ENCODE results near the gene LRRC8B. TPM values are rescaled to one million over a fixed set of nuclear protein-coding genes. Genes with fewer than 3 reads are reported as not detected.

Gene LRRC8B
- total RNA-seq, 1 donor from 2014 or later: 12.5 TPM

DNA sequence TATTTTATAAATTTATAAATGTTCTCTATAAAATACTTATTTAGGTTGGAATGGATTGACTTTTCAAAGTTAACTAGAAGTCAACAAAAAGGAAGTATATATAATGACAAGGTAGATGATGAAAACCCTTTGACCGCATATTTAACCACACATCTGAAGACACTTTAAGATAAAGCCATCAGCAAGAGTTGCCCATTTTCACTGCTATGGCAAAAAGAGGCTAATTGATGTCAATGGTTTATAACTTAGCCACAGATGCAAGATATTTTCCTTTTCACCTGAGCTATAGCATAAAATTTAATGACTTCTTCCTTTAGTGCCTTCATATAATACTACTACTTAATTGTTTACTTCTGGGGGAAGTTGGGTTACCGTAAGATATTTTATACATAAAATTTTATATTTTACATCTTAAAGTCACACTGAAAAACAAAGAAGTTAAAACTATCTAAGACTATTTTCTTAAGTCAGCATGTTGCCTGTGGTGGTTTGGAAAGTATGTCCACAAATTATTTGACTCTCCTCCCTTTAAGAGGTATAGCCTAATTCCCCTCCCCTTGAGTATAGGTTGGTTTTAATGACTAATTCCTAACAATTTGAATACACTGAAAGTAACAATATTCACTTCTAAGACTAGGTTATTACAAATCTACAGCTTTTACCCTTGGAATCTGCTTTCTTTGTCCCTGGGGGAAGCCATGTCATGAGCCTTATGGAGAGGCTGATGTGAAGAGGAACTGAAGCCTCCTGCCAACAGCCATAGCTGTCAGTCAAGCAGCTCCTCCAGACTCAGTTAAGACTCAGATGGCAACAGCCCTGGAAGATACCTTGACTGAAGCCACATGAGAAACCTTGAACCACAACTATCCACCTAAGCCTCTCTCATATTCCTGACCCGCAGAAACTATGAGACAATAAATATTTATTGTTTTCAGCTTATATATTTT, 40.3 kb upstream of the LRRC8B start:
- H3K4me1 Mint-ChIP-seq: peaks cover 3% of the 10 kb centered on the region
- no peaks in the 10 kb centered on the region for H3K27me3 Mint-ChIP-seq (ENCODE audit: low read depth)
- DNase-seq (ENCODE audit: low spot score in 2 of 2, unreplicated experiment in 2 of 2): no peak
- no peak overlapping the region for H3K27ac Mint-ChIP-seq
- TF ChIP-seq CTCF (IDR thresholded peaks at IDR 0.05; ENCODE audit: unreplicated experiment): no peak
- H3K36me3 Mint-ChIP-seq: peaks cover 1% of the 10 kb centered on the region
- H3K4me3 Mint-ChIP-seq: no peak overlapping the region
- H3K9me3 Mint-ChIP-seq: peaks cover 12% of the 10 kb centered on the region

- peaks cover 3% of the 10 kb centered on the region for H3K4me1 Mint-ChIP-seq
- peaks cover 19% of the 10 kb centered on the region for H3K9me3 Mint-ChIP-seq
- no peak overlapping the region for H3K4me3 Mint-ChIP-seq
- H3K27ac Mint-ChIP-seq: no peak overlapping the region
- H3K27me3 Mint-ChIP-seq (ENCODE audit: low read depth): no peaks in the 10 kb centered on the region
- TF ChIP-seq CTCF (IDR thresholded peaks at IDR 0.05; ENCODE audit: unreplicated experiment): no peak
- no peak for DNase-seq (ENCODE audit: low spot score in 2 of 2, unreplicated experiment in 2 of 2)
- H3K36me3 Mint-ChIP-seq: peaks cover 4% of the 10 kb centered on the region
Measured at GRCh38 chr1:89487972-89488371, 36.7 kb upstream of the LRRC8B start.

DNA sequence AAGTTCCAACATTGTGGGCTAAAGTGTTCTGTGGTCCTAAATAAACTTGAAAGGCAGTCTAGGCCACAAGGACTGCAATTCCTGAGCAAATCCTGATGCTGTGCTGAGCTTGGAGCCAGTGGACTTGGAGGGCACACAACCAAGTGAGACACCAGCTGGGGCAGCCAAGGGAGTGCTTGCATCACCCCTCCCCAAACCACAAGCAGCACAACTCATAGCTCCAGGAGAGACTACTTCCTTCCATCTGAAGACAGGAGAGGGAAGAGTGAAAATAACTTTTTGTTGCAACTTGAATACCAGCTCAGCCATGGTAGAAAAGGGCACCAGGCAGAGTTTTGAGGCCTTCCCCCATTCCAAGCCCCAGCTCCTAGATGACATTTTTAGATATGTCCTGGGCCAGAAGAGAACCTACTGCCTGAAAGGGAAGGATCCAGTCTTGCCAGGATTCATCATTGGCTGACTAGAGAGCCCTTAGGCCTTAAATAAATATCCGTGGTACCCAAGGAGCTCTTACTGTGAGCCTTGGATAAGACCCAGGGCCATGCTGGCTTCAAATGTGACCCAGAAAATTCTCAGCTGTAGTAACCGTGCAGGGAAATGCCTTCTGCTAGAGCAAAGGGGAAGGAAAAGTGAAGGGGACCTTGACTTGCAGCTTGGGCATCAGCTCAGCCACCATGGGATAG, 35.4 kb upstream of the LRRC8B start:
- TF ChIP-seq CTCF (IDR thresholded peaks at IDR 0.05; ENCODE audit: unreplicated experiment): no peak
- Mint-ChIP-seq H3K27me3 (ENCODE audit: low read depth) (no peaks in the 10 kb centered on the region), H3K4me1 (peaks cover 3% of the 10 kb centered on the region), H3K9me3 (peaks cover 25% of the 10 kb centered on the region), H3K27ac (no peak overlapping the region), H3K4me3 (no peak overlapping the region), H3K36me3 (peaks cover 4% of the 10 kb centered on the region)
- DNase-seq (ENCODE audit: low spot score in 2 of 2, unreplicated experiment in 2 of 2): no peak

GRCh38 chr1:89490389-89490788, 34.2 kb upstream of the LRRC8B start:
- Mint-ChIP-seq H3K4me3 (no peak overlapping the region), H3K36me3 (peaks cover 4% of the 10 kb centered on the region), H3K27me3 (ENCODE audit: low read depth) (no peaks in the 10 kb centered on the region), H3K9me3 (peaks cover 25% of the 10 kb centered on the region), H3K4me1 (peaks cover 3% of the 10 kb centered on the region), H3K27ac (no peak overlapping the region)
- TF ChIP-seq CTCF (IDR thresholded peaks at IDR 0.05; ENCODE audit: unreplicated experiment): no peak
- DNase-seq (ENCODE audit: low spot score in 2 of 2, unreplicated experiment in 2 of 2): no peak

GRCh38 chr1:89499320-89499719, 25.3 kb upstream of the LRRC8B start:
- H3K4me1 Mint-ChIP-seq: no peaks in the 10 kb centered on the region
- H3K27ac Mint-ChIP-seq: no peak overlapping the region
- H3K36me3 Mint-ChIP-seq: no peaks in the 10 kb centered on the region
- no peak for TF ChIP-seq CTCF (IDR thresholded peaks at IDR 0.05; ENCODE audit: unreplicated experiment)
- no peak overlapping the region for H3K4me3 Mint-ChIP-seq
- peaks cover 13% of the 10 kb centered on the region for H3K27me3 Mint-ChIP-seq (ENCODE audit: low read depth)
- DNase-seq (ENCODE audit: low spot score in 2 of 2, unreplicated experiment in 2 of 2): no peak
- H3K9me3 Mint-ChIP-seq: no peaks in the 10 kb centered on the region

Data from mesothelial cell of epicardium (in vitro differentiated cells).